ENCODE measurements around the gene ANKRD28. TPM values are rescaled to one million over a fixed set of nuclear protein-coding genes. Genes with fewer than 3 reads are reported as not detected.
A peak's percentile ranks its signal among the peaks of the same experiment; 100 is the strongest.

ANKRD28 gene
- total and polyA plus RNA-seq, 2 of the 8 experiments (the other 6 are each of a cell fraction or from before 2014, with no cell fraction given): 39.1 to 61.7 TPM

- Histone ChIP-seq H3K79me2 (ENCODE audit: control insufficient read depth in 1 of 2, insufficient read depth in 2 of 2, low read length in 2 of 2) (no peaks in the 10 kb centered on the region), H3K27ac (ENCODE audit: low read depth, low read length) (no peak overlapping the region), H2BK5ac (ENCODE audit: low read depth, low read length) (no peak overlapping the region), H4K8ac (ENCODE audit: extremely low read depth, insufficient read depth, low read length) (no peak overlapping the region), H3K14ac (ENCODE audit: insufficient read length) (no peak overlapping the region), H2BK15ac (ENCODE audit: low read length) (no peak overlapping the region), H3K9ac (replicated peaks in 1 of 4; ENCODE audit: extremely low read depth in 1 of 4, low read depth in 3 of 4, low read length in 3 of 4) (no peak overlapping the region), H2BK120ac (replicated peaks; ENCODE audit: low read depth, low read length) (no peak overlapping the region), H4K5ac (ENCODE audit: insufficient read length, low read depth, low read length) (no peak overlapping the region), H2AFZ (ENCODE audit: low read length) (no peak overlapping the region), H3K4me1 (replicated peaks in 1 of 4; ENCODE audit: control insufficient read depth in 3 of 4, insufficient read depth in 4 of 4, low read length in 3 of 4) (peaks cover 13 to 36% (median 26%) of the 10 kb centered on the region in 4 experiments), H3K56ac (replicated peaks; ENCODE audit: insufficient read length, low read depth, low read length) (no peak overlapping the region), H3K36me3 (ENCODE audit: control insufficient read depth in 2 of 4, insufficient read depth in 4 of 4, low read length in 3 of 4) (no peaks in the 10 kb centered on the region), H3K4me3 (ENCODE audit: extremely low read depth in 1 of 4, insufficient read depth in 2 of 4, low read depth in 3 of 4, low read length in 4 of 4) (no peak overlapping the region), H2BK12ac (ENCODE audit: low read depth, low read length) (no peak overlapping the region), H3K79me1 (ENCODE audit: low read depth, low read length) (no peaks in the 10 kb centered on the region), H4K20me1 (replicated peaks in 1 of 2; ENCODE audit: control insufficient read depth in 1 of 2, insufficient read depth in 2 of 2, low read length in 2 of 2) (no peaks in the 10 kb centered on the region), H4K91ac (replicated peaks; ENCODE audit: insufficient read length, low read length) (no peak overlapping the region), H3K23me2 (ENCODE audit: low read depth, low read length) (no peaks in the 10 kb centered on the region), H2AK5ac (ENCODE audit: low read depth, low read length) (no peak overlapping the region), H3K9me3 (ENCODE audit: insufficient read depth in 2 of 2, low read depth in 1 of 2, low read length in 1 of 2) (no peaks in the 10 kb centered on the region), H3K23ac (ENCODE audit: insufficient read length) (no peak overlapping the region), H3K27me3 (replicated peaks in 1 of 4; ENCODE audit: control insufficient read depth in 3 of 4, extremely low read depth in 1 of 4, insufficient read depth in 3 of 4, low read length in 3 of 4) (no peaks in the 10 kb centered on the region), H3K4ac (replicated peaks; ENCODE audit: insufficient read length, low read depth, low read length) (no peak overlapping the region), H3K4me2 (ENCODE audit: insufficient read depth in 1 of 2, low read depth in 2 of 2, low read length in 2 of 2) (0 out of 4 replicates have a peak overlapping the region, but pooled peaks of 1 of the 2 experiments have one; percentile 30), H2BK20ac (ENCODE audit: low read length) (no peak overlapping the region), H3K18ac (ENCODE audit: extremely low read depth, low read length) (no peak overlapping the region)
- POLR2A ChIA-PET (ENCODE audit: partially characterized antibody): interaction anchor here (3.2 kb wide), 1 partner anchor 29 kb away, joined by 8 read pairs; the partner anchor contains the start of genes BTD and HACL1
- CTCF ChIA-PET (ENCODE audit: partially characterized antibody): interaction anchor here (0.6 to 2.5 kb wide), 11 partner anchors 12 to 252 kb away, joined by 3 to 16 read pairs (median 4); no protein-coding TSS in a partner anchor
- DNase-seq (ENCODE audit: low read depth in 1 of 2, low spot score in 2 of 2) (no peak), FAIRE-seq (peak; percentile 82)
- WGBS, 2 experiments (ENCODE audit: extremely low coverage in 1 of 2, insufficient coverage in 1 of 2, insufficient read length in 1 of 2, insufficient replicate concordance in 2 of 2, low coverage in 1 of 2, low lambda C conversion rate in 2 of 2, missing lambda C conversion rate in 1 of 2): 51% methylated on average over 10 of the region's 10 CpGs; no CpG with 5 or more reads in 1 of the 2 experiments
- TF ChIP-seq E2F6 (IDR thresholded peaks at IDR 0.05) (peak; percentile 41; the same call in 1 of the 2 replicates), CEBPB (IDR thresholded peaks at IDR 0.05; ENCODE audit: low read depth, low read length) (peak; percentile 57; the same call in 1 of the 2 replicates), SAP30 (IDR thresholded peaks at IDR 0.05; ENCODE audit: insufficient read depth, insufficient replicate concordance, low read length) (no peak), BCL11A (IDR thresholded peaks at IDR 0.05; ENCODE audit: low read depth in 2 of 2, low read length in 2 of 2) (no peak), SIN3A (conservative IDR thresholded peaks at IDR 0.05 in 1 of 2, IDR thresholded peaks at IDR 0.05 in 1 of 2; ENCODE audit: low read depth in 1 of 2, low read length in 2 of 2) (no peak)
- TF ChIP-seq, protein P1, sequence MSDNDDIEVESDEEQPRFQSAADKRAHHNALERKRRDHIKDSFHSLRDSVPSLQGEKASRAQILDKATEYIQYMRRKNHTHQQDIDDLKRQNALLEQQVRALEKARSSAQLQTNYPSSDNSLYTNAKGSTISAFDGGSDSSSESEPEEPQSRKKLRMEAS (IDR thresholded peaks at IDR 0.05): peak; percentile 59; the same call in 1 of the 2 replicates
- TF ChIP-seq, protein P2, sequence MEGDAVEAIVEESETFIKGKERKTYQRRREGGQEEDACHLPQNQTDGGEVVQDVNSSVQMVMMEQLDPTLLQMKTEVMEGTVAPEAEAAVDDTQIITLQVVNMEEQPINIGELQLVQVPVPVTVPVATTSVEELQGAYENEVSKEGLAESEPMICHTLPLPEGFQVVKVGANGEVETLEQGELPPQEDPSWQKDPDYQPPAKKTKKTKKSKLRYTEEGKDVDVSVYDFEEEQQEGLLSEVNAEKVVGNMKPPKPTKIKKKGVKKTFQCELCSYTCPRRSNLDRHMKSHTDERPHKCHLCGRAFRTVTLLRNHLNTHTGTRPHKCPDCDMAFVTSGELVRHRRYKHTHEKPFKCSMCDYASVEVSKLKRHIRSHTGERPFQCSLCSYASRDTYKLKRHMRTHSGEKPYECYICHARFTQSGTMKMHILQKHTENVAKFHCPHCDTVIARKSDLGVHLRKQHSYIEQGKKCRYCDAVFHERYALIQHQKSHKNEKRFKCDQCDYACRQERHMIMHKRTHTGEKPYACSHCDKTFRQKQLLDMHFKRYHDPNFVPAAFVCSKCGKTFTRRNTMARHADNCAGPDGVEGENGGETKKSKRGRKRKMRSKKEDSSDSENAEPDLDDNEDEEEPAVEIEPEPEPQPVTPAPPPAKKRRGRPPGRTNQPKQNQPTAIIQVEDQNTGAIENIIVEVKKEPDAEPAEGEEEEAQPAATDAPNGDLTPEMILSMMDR (IDR thresholded peaks at IDR 0.05; ENCODE audit: control extremely low read depth in 1 of 3, insufficient read depth in 1 of 3, low read depth in 1 of 3, low read length in 3 of 3): peak; percentile 16 to 84 (median 66)
These were observed 167.8 kb downstream of the ANKRD28 start for GRCh38 chr3:15629860-15630597.
